Panc1 (cell line): ENCODE measurements around the gene GRIK5. TPM values are rescaled to one million over a fixed set of nuclear protein-coding genes. Genes with fewer than 3 reads are reported as not detected.

Experiments used
- ATAC-seq: fragments of 200-7000 bp; cut with Tn5 transposase; 2 replicates; pipeline ENCODE4 v1.9.1; 2020; ENCODE audit warnings: mild to moderate bottlenecking, moderate library complexity
- BruUV-seq: library from RNA; stranded (reverse); fragments of 400-500 nt; replicated peaks from 2 replicates; lab custom pipeline; 2021; lab: Mats Ljungman, UMichigan
- CTCF ChIA-PET: fragments of 300-600 bp; sonication (Branson Sonifier 250); formaldehyde crosslinking; loops from one replicate; lab custom pipeline; 2022; ENCODE audit warnings: antibody characterized with exemption; lab: Charles Lee
- POLR2A ChIA-PET: fragments of 300-600 bp; sonication (Branson Sonifier 250); formaldehyde crosslinking; loops from one replicate; lab custom pipeline; 2022; ENCODE audit warnings: antibody characterized with exemption; lab: Charles Lee
- DNase-seq: peaks from one replicate; pipeline ENCODE4 v3.0.0-alpha.2; 2010; ENCODE audit warnings: low read depth, low spot score
- H3K27ac ChIP-seq: 2 replicates; pipeline ENCODE4 v1.5.1; 2011; ENCODE audit warnings: mild to moderate bottlenecking, low read length, inconsistent platforms
- H3K27me3 ChIP-seq: fragments of 200-500 bp; sonication (Bioruptor generic); 2 replicates; pipeline ENCODE4 v1.6.0; 2014; ENCODE audit warnings: low read length, inconsistent platforms; ENCODE audit not compliant: control insufficient read depth, insufficient read depth
- H3K36me3 ChIP-seq: fragments of 200-500 bp; sonication (Bioruptor generic); 2 replicates; pipeline ENCODE4 v1.5.1; 2014; ENCODE audit warnings: inconsistent platforms, mild to moderate bottlenecking, low read length, moderate library complexity; ENCODE audit not compliant: control insufficient read depth, insufficient read depth
- H3K4me1 ChIP-seq: 2 replicates; pipeline ENCODE4 v1.5.1; 2011; ENCODE audit warnings: inconsistent platforms, mild to moderate bottlenecking, low read length, moderate library complexity; ENCODE audit not compliant: control insufficient read depth, insufficient read depth
- H3K4me3 ChIP-seq, 2 experiments: 2 replicates each; pipeline ENCODE4 v1.5.1; 2011 to 2012; ENCODE audit warnings: low read depth in 2 of 2, low read length in 2 of 2, mild to moderate bottlenecking in 2 of 2, inconsistent platforms in 1 of 2, moderate library complexity in 1 of 2
- H3K9me3 ChIP-seq: fragments of 200-500 bp; sonication (Bioruptor generic); 2 replicates; pipeline ENCODE4 v1.5.1; 2014; ENCODE audit warnings: low read depth, mild to moderate bottlenecking, inconsistent platforms, low read length, moderate library complexity; ENCODE audit not compliant: control insufficient read depth, insufficient read depth
- CTCF ChIP-seq: fragments of 450-650 bp; IDR thresholded peaks from 2 replicates; pipeline ENCODE4 v1.5.1; 2017; ENCODE audit warnings: mild to moderate bottlenecking
- POLR2AphosphoS5 ChIP-seq: IDR thresholded peaks from 2 replicates; pipeline ENCODE4 v1.6.1; 2012; ENCODE audit warnings: mild to moderate bottlenecking, low read depth, low read length, moderate library complexity
- REST ChIP-seq, 2 experiments: IDR thresholded peaks; 2 replicates each; pipeline ENCODE4 v1.6.1; 2011 to 2012; ENCODE audit warnings: low read depth in 2 of 2, control low read depth in 1 of 2, low read length in 1 of 2, mild to moderate bottlenecking in 1 of 2, moderate library complexity in 1 of 2; ENCODE audit not compliant: insufficient read depth in 1 of 2
- SIN3A ChIP-seq: IDR thresholded peaks from 2 replicates; pipeline ENCODE4 v1.6.1; 2012; ENCODE audit warnings: low read depth, mild to moderate bottlenecking, low read length, moderate library complexity, borderline replicate concordance; ENCODE audit not compliant: insufficient read depth
- TCF7L2 ChIP-seq: IDR thresholded peaks from 2 replicates; pipeline ENCODE4 v1.6.1; 2011; ENCODE audit warnings: mild to moderate bottlenecking, low read depth, low read length, inconsistent platforms
- in situ Hi-C: cut with HindIII; loops from 2 replicates; pipeline ENCODE4 v1.10.0; 2016; ENCODE audit warnings: low sequenced_read_pairs, low pct_unique_long_range_greater_than_20kb
- intact Hi-C: fragments of 100-400 bp; cut with micrococcal nuclease; formaldehyde crosslinking; loops from one replicate; pipeline ENCODE4 v1.10.0; 2022; ENCODE audit not compliant: unreplicated experiment
- total RNA-seq: library from RNA; stranded (reverse); gene quantifications from one replicate; pipeline ENCODE4 v1.2.1, GENCODE V29; 2021; ENCODE audit not compliant: unreplicated experiment

GRIK5 gene
- total RNA-seq, 1 experiment from 2014 or later = 0.62 TPM

- intact Hi-C loops (no loop called here), in situ Hi-C loops (no loop called here)
- ATAC-seq (no peak), DNase-seq (no peak)
- Histone ChIP-seq H3K27me3 (no peaks in the 10 kb centered on the region), H3K4me3 (no peak overlapping the region), H3K9me3 (no peaks in the 10 kb centered on the region), H3K36me3 (no peaks in the 10 kb centered on the region), H3K27ac (no peak overlapping the region), H3K4me1 (no peaks in the 10 kb centered on the region; the same call in 1 of the 2 replicates)
- POLR2A ChIA-PET = no interaction called here
- CTCF ChIA-PET = no interaction called here
- TF ChIP-seq POLR2AphosphoS5 = no peak
- TF ChIP-seq SIN3A = no peak
- TF ChIP-seq REST (IDR thresholded peaks at IDR 0.05; ENCODE audit: insufficient read depth in 1 of 2, low read depth in 2 of 2, low read length in 1 of 2) = no peak
- TF ChIP-seq CTCF = no peak
- no peak for TF ChIP-seq TCF7L2
- no TSS peak for BruUV-seq
Measured at GRCh38 chr19:42006569-42006968, 63.4 kb downstream of the GRIK5 start.

- POLR2A ChIA-PET = no interaction called here
- intact Hi-C loops = no loop called here
- no peak for DNase-seq
- BruUV-seq = no TSS peak
- Histone ChIP-seq H3K36me3 (no peaks in the 10 kb centered on the region), H3K4me1 (no peaks in the 10 kb centered on the region; the same call in 1 of the 2 replicates), H3K27ac (no peak overlapping the region), H3K9me3 (no peaks in the 10 kb centered on the region), H3K27me3 (no peaks in the 10 kb centered on the region), H3K4me3 (no peak overlapping the region)
- TF ChIP-seq REST (IDR thresholded peaks at IDR 0.05; ENCODE audit: insufficient read depth in 1 of 2, low read depth in 2 of 2, low read length in 1 of 2) (no peak), SIN3A (no peak), POLR2AphosphoS5 (no peak), CTCF (no peak), TCF7L2 (no peak)
- CTCF ChIA-PET = no interaction called here
- no peak for ATAC-seq
- in situ Hi-C loops = no loop called here
Measured at GRCh38 chr19:42005504-42005903, 64.5 kb downstream of the GRIK5 start.
